Fibroblast of skin of left quadriceps (primary cell): ENCODE measurements around the gene CAMTA1.

Experiments used
- DNase-seq, 2 experiments: peaks; one replicate each; pipeline ENCODE4 v3.0.0-alpha.2; 2013; ENCODE audit warnings: low read depth in 2 of 2

CAMTA1 gene

GRCh38 chr1:7811476-7811875 lies 1026.2 kb downstream of the CAMTA1 start:
- DNase-seq: no peak

- no peak for DNase-seq
These were observed 1028.6 kb downstream of the CAMTA1 start for GRCh38 chr1:7813677-7814373.
